NCI-H345 (cell line): ENCODE measurements around the gene ELP4.
"Not testable (repeated sequence)": the region's sequence is repeated elsewhere in the genome, so short reads cannot be mapped to it uniquely, and the experiment has no call there.

Source experiments
- DNase-seq: peaks from one replicate; lab custom pipeline; 2025; lab: John Stamatoyannopoulos, UW

Gene ELP4

GRCh38 chr11:31645747-31646146, 136.2 kb downstream of the ELP4 start:
- DNase-seq: no peak

- DNase-seq: no peak
Observed at GRCh38 chr11:31646216-31646615, 136.6 kb downstream of the ELP4 start.

- no peak for DNase-seq
Observed at GRCh38 chr11:31649129-31649966, 139.8 kb downstream of the ELP4 start.

- no peak for DNase-seq
Observed at GRCh38 chr11:31651208-31651607, 141.6 kb downstream of the ELP4 start.

DNA sequence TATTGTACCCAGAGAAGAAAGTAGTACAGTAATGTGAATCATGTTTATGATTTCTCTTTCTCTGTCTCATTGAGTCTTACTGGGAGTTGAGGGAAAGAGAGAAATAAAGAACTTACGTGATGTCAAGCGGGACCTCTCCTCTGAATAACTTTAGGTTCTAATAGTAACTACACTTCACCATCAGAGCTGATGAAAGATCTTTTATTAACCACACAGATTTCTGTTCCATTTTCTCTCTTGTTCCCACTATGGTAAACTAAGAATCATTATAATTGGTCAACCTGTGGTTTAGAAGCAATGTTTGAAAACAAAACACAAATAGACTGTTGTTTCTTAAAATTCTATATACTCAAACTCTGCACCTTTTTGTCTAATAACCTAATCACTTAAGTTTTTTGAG, 142.3 kb downstream of the ELP4 start:
- no peak for DNase-seq

DNA sequence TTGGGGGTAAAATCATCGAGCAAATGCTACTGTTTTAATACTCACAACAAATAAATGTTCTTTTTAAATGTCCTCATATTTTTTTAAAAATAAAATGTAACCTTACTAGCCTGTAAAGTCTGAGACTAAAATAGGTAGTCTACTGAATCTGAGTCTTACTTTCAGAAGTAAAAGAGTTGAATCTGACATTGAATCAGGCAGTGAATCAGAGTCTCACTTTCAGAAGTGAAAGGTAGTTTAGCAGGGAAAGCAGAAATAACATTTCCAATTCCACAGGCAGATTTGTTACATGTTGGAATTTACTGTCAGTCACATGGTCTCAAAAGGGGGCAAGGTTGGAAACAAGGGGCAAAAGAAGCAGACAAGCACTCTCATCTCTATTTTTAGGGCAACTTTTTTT, 143.0 kb downstream of the ELP4 start:
- no peak for DNase-seq

DNA sequence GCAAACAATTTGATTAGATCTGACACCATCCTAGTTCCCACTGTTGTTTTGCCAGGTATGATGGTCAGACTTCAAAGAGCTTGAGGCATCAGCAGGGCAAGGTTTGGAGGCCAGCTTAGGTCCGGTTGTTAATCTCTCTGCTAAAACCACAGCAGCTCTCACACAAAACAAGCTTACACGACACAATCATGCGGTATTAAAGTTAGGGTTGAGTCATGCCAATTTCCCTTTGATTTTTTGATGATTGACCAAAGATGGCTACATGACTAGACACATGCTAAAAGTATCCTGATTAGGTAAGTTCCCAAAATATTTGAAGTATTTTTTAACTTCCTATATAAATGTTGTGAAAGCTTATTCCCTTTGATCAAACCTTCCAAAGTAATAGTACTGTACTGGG, 145.9 kb downstream of the ELP4 start:
- DNase-seq: no peak

GRCh38 chr11:31656051-31656450, 146.5 kb downstream of the ELP4 start:
- DNase-seq: no peak

GRCh38 chr11:31657091-31657490, 147.5 kb downstream of the ELP4 start:
- DNase-seq: no peak

DNA sequence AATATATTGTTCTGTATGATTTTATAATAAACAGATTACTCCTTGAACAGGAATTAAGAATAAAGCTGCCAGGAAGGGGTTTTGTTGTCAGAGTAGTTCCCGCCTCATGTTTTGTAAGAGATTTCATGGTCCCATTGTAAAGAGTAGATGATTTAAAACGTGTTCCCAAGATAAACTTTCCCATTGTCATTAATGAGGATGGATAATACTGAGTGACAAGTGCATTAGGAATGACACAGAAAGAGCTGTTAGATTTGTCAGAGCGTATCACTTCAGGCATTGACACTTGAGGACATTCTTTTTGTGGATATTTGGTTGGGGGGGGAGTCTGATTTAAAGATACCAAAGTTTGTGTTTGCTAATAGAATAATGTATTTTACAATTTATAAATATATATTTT, 154.6 kb downstream of the ELP4 start:
- no peak for DNase-seq

DNA sequence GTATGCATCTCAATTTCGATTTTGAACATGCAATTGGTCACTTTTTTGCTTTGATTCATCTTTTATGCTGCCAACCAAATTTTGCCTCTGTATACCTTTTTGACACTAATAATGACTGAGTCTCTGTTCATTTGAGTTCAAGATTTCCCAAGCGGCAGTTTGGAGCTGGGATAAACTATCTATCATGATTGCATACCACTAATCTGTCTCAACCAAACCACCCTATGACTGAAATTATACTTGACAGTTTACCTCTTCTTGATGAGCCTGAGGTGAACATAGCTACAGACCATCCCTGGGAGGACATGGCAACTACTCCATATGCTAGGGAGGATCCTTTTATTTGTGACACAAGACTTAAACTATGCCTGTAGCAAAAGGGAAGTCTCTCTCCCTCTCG, 155.4 kb downstream of the ELP4 start:
- DNase-seq: no peak

GRCh38 chr11:31671681-31672080, 162.1 kb downstream of the ELP4 start:
- DNase-seq: no peak

GRCh38 chr11:31673108-31673507, 163.5 kb downstream of the ELP4 start:
- not testable (repeated sequence) for DNase-seq

GRCh38 chr11:31676280-31676982, 166.9 kb downstream of the ELP4 start:
- DNase-seq: no peak

DNA sequence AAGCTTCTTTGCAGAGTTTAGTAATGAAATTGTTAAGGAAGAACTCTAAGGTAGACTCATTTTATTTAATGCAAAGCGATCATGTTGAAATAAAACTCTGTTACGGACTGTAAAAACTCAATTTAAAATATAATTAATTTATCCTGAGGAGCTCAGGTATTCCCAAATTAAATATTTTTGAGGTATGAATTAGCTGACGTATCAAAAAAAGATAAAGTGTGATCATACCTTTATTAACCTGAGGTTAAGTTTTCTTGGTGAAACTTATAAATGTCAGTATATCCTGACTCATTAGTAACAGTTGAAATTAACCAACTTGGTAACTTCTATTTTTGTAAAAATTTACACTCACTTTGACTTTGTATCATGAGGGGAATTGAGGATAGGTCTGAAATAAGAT, 171.2 kb downstream of the ELP4 start:
- DNase-seq: no peak

DNA sequence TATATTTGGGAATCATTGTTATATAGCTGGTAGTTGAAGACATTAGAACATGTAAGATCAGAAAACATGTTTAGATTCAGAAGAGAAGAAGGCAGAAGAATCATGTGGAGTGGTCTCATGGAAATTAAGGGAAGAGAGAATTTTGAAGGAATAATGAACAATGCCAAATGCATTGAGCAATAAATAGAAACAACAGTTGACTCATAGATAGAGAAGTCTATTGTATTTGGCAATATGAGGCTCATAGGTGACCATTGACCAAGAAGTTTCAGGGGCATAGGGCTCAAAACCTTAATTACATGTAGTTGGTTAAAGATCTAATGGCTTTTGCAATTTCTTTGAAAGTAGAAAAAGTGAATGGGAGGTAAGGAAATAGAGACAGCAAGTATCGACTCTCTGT, 177.7 kb downstream of the ELP4 start:
- no peak for DNase-seq

GRCh38 chr11:31687861-31688260, 178.3 kb downstream of the ELP4 start:
- DNase-seq: no peak

GRCh38 chr11:31689559-31689958, 180.0 kb downstream of the ELP4 start:
- no peak for DNase-seq

GRCh38 chr11:31690041-31690440, 180.5 kb downstream of the ELP4 start:
- no peak for DNase-seq

DNA sequence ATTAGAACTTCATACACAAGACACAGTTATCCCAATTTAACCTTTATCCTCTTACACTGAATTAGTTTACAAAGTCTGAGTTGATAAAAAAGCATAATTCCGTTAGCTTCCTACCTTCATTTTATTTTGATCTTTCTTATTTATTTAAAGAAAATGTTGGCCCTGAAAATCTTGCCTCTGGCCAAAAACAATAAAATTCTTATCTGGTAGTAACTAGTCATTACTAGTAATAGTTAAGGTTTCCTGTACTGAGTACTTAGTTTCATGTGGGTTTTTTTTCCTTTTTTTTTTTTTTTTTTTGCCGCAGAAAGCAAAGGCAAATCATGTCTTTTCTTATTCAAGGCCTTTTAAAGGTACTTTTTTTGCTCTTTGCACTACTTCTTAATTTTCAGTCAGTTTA, 180.9 kb downstream of the ELP4 start:
- DNase-seq: no peak

GRCh38 chr11:31692466-31692865, 182.9 kb downstream of the ELP4 start:
- no peak for DNase-seq

DNA sequence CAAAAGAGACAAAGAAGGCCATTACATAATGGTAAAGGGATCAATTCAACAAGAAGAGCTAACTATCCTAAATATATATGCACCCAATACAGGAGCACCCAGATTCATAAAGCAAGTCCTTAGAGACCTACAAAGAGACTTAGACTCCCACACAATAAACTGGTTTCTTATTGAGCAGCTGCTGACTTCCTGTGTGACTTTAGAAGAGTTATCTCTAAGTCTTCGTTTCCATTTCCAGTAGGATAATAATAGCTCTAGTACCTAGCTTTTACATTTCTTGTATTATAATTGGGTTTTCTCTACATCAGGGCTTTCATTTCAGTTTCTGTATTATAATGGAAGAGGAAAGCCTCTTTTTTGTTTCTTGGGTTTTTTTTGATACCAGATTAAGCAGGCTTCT, 187.5 kb downstream of the ELP4 start:
- DNase-seq: not testable (repeated sequence)

GRCh38 chr11:31699066-31699465, 189.5 kb downstream of the ELP4 start:
- no peak for DNase-seq

GRCh38 chr11:31702966-31703365, 193.4 kb downstream of the ELP4 start:
- peak; percentile 66 for DNase-seq
